HepG2 (cell line): ENCODE data around the gene TRIM7. TPM values are rescaled to one million over a fixed set of nuclear protein-coding genes. Genes with fewer than 3 reads are reported as not detected.

Experiments used
- ATRX ChIP-seq: sonication (generic); formaldehyde crosslinking; IDR thresholded peaks from 2 replicates; pipeline ENCODE4 v1.4.0; 2020; ENCODE audit warnings: missing genetic modification reagents, borderline replicate concordance
- CBX2 ChIP-seq, 2 experiments: fragments of 200-600 bp in 1 of 2; sonication (generic); formaldehyde crosslinking in 1 of 2; IDR thresholded peaks; 2 replicates each; pipeline versions ENCODE4 v1.7.0 to v1.8.1; 2018 to 2022; ENCODE audit warnings: low read depth in 2 of 2, low read length in 1 of 2, mild to moderate bottlenecking in 1 of 2, missing genetic modification reagents in 1 of 2
- CENPBD1 ChIP-seq: sonication (generic); formaldehyde crosslinking; IDR thresholded peaks from 2 replicates; pipeline ENCODE4 v1.8.0; 2022; ENCODE audit warnings: missing genetic modification reagents, low read depth, mild to moderate bottlenecking, borderline replicate concordance
- NR0B2 ChIP-seq: sonication (generic); formaldehyde crosslinking; IDR thresholded peaks from 2 replicates; pipeline ENCODE4 v1.4.0; 2020; ENCODE audit warnings: mild to moderate bottlenecking, missing genetic modification reagents
- POLR2AphosphoS5 ChIP-seq: IDR thresholded peaks from 2 replicates; pipeline ENCODE4 v1.6.1; 2012; ENCODE audit warnings: low read depth, low read length
- RAD21 ChIP-seq: fragments of 450-650 bp; formaldehyde crosslinking; IDR thresholded peaks from 2 replicates; pipeline ENCODE4 v1.5.0; 2020; ENCODE audit warnings: mild to moderate bottlenecking
- TBX2 ChIP-seq: sonication (generic); formaldehyde crosslinking; IDR thresholded peaks from 2 replicates; pipeline ENCODE4 v1.5.0; 2020; ENCODE audit warnings: missing genetic modification reagents, mild to moderate bottlenecking, borderline replicate concordance
- TOE1 ChIP-seq: sonication (generic); formaldehyde crosslinking; IDR thresholded peaks from 2 replicates; pipeline ENCODE4 v1.4.0; 2020; ENCODE audit warnings: mild to moderate bottlenecking, missing genetic modification reagents
- ZFP62 ChIP-seq: sonication (generic); formaldehyde crosslinking; IDR thresholded peaks from 2 replicates; pipeline ENCODE4 v1.4.0; 2020; ENCODE audit warnings: missing genetic modification reagents
- ZFX ChIP-seq: sonication (generic); formaldehyde crosslinking; IDR thresholded peaks from 2 replicates; pipeline ENCODE4 v1.4.0; 2020; ENCODE audit warnings: mild to moderate bottlenecking, low read depth, missing genetic modification reagents, moderate library complexity
- ZNF124 ChIP-seq: sonication (generic); formaldehyde crosslinking; IDR thresholded peaks from 2 replicates; pipeline ENCODE4 v1.4.0; 2020; ENCODE audit warnings: missing genetic modification reagents
- ZNF24 ChIP-seq: fragments of 450-650 bp; IDR thresholded peaks from 2 replicates; pipeline ENCODE4 v1.6.1; 2017; ENCODE audit warnings: antibody characterized with exemption, mild to moderate bottlenecking
- ZNF629 ChIP-seq: sonication (generic); formaldehyde crosslinking; conservative IDR thresholded peaks from 2 replicates; pipeline ENCODE4 v1.5.0; 2020; ENCODE audit warnings: missing genetic modification reagents
- polyA plus RNA-seq, 8 experiments: library from polyadenylated mRNA; depleted of rRNA in 3 of 8; stranded (reverse) in 7 of 8; unstranded in 1 of 8; fragments of >200 nt; fragmentation: Illumina TruSeq in 4 of 8; extraction: Trizol in 4 of 8; gene quantifications; 2 replicates each; pipeline versions ENCODE4 v1.2.1 to v1.2.3, GENCODE V29; 2011 to 2016; ENCODE audit warnings: low read depth in 4 of 8, missing spikeins in 1 of 8, mixed read lengths in 1 of 8; ENCODE audit not compliant: insufficient read depth in 1 of 8
- total RNA-seq, 5 experiments: library from RNA; depleted of rRNA; stranded (reverse); fragments of >200 nt; fragmentation: Illumina TruSeq; extraction: Trizol; gene quantifications; 2 replicates each; pipeline ENCODE4 v1.2.3, GENCODE V29; 2016; ENCODE audit warnings: low read depth in 1 of 5

The TRIM7 gene
- total and polyA plus RNA-seq, 2 of the 13 experiments (the other 11 are each of a cell fraction or from before 2014, with no cell fraction given) = 0.13 TPM; not detected in 1

- TF ChIP-seq NR0B2 (CRISPR knock-in tag) (no peak), RAD21 (CRISPR knock-in tag) (no peak), ZNF24 (no peak), TOE1 (CRISPR knock-in tag) (no peak), ATRX (no peak), ZNF124 (CRISPR knock-in tag) (no peak), ZNF629 (no peak), ZFX (no peak), TBX2 (CRISPR knock-in tag) (no peak), CBX2 (IDR thresholded peaks at IDR 0.05; ENCODE audit: low read depth, low read length) (no peak), CBX2 (CRISPR knock-in tag; IDR thresholded peaks at IDR 0.05; ENCODE audit: low read depth) (no peak), POLR2AphosphoS5 (no peak), ZFP62 (CRISPR knock-in tag) (no peak), CENPBD1 (CRISPR knock-in tag) (no peak)
- TF ChIP-seq, all 625 proteins: peak for 8
Observed at GRCh38 chr5:181189363-181189961, 15.5 kb downstream of the TRIM7 start (continued).
